HCEC 1CT (cell line): ENCODE data around the gene RSPRY1.
"Not testable (repeated sequence)": the region's sequence is repeated elsewhere in the genome, so short reads cannot be mapped to it uniquely, and the experiment has no call there.

Experiments used
- DNase-seq: peaks from one replicate; pipeline ENCODE4 v3.0.0-alpha.2; 2017

RSPRY1 gene

GRCh38 chr16:57186872-57187854 is 1.0 kb downstream of the RSPRY1 start:
- DNase-seq: peak; percentile 40

- DNase-seq: not testable (repeated sequence)
Observed at GRCh38 chr16:57187902-57188710, 2.0 kb downstream of the RSPRY1 start.

GRCh38 chr16:57188711-57189002 is 2.5 kb downstream of the RSPRY1 start:
- no peak for DNase-seq

- not testable (repeated sequence) for DNase-seq
Observed at GRCh38 chr16:57189527-57189926, 3.4 kb downstream of the RSPRY1 start.

- peak; percentile 34 for DNase-seq
Observed at GRCh38 chr16:57190136-57190535, 4.0 kb downstream of the RSPRY1 start.

GRCh38 chr16:57191056-57191571 is 5.0 kb downstream of the RSPRY1 start:
- DNase-seq: peak; percentile 92

- DNase-seq: peak; percentile 2
Observed at GRCh38 chr16:57192146-57192545, 6.0 kb downstream of the RSPRY1 start.

- DNase-seq: peak; percentile 26
Observed at GRCh38 chr16:57192720-57193486, 6.8 kb downstream of the RSPRY1 start.

GRCh38 chr16:57194512-57194911 is 8.4 kb downstream of the RSPRY1 start:
- DNase-seq: peak; percentile 96

- DNase-seq: no peak
Observed at GRCh38 chr16:57196286-57196685, 10.2 kb downstream of the RSPRY1 start.

GRCh38 chr16:57196753-57197152 is 10.6 kb downstream of the RSPRY1 start:
- no peak for DNase-seq

- not testable (repeated sequence) for DNase-seq
Observed at GRCh38 chr16:57200321-57200720, 14.2 kb downstream of the RSPRY1 start.

- not testable (repeated sequence) for DNase-seq
Observed at GRCh38 chr16:57200926-57201325, 14.8 kb downstream of the RSPRY1 start.

GRCh38 chr16:57202095-57202886 is 16.2 kb downstream of the RSPRY1 start:
- no peak for DNase-seq

- DNase-seq: no peak
Observed at GRCh38 chr16:57203451-57203850, 17.3 kb downstream of the RSPRY1 start.

- no peak for DNase-seq
Observed at GRCh38 chr16:57204675-57205074, 18.5 kb downstream of the RSPRY1 start.

- no peak for DNase-seq
Observed at GRCh38 chr16:57208926-57209325, 22.8 kb downstream of the RSPRY1 start.

GRCh38 chr16:57209780-57210179 is 23.7 kb downstream of the RSPRY1 start:
- no peak for DNase-seq

- DNase-seq: no peak
Observed at GRCh38 chr16:57213462-57213861, 27.3 kb downstream of the RSPRY1 start.

GRCh38 chr16:57216968-57217367 is 30.8 kb downstream of the RSPRY1 start:
- DNase-seq: no peak

GRCh38 chr16:57223057-57223456 is 36.9 kb downstream of the RSPRY1 start:
- no peak for DNase-seq
